ENCODE measurements around the gene RPS6KA5.

DNA sequence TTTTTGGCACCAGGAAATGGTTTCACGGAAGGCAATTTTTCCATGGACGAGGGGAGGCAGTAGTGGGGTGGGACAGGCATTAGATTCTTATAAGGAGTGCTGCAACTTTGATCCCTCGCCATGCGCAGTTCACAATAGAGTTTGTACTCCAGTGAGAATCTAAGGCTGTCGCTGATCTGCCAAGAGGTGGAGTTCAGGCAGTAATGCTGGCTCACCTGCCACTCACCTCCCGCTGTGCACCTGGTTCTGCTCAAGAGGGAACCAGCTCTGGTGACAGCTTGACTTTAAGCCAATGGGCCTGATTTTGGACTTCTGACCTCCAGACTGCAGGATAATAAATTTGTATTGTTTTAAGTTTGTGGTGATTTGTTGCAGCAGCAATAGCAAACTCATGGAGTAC, 163.4 kb downstream of the RPS6KA5 start:
- TF ChIP-seq, protein P1, sequence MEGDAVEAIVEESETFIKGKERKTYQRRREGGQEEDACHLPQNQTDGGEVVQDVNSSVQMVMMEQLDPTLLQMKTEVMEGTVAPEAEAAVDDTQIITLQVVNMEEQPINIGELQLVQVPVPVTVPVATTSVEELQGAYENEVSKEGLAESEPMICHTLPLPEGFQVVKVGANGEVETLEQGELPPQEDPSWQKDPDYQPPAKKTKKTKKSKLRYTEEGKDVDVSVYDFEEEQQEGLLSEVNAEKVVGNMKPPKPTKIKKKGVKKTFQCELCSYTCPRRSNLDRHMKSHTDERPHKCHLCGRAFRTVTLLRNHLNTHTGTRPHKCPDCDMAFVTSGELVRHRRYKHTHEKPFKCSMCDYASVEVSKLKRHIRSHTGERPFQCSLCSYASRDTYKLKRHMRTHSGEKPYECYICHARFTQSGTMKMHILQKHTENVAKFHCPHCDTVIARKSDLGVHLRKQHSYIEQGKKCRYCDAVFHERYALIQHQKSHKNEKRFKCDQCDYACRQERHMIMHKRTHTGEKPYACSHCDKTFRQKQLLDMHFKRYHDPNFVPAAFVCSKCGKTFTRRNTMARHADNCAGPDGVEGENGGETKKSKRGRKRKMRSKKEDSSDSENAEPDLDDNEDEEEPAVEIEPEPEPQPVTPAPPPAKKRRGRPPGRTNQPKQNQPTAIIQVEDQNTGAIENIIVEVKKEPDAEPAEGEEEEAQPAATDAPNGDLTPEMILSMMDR (IDR thresholded peaks at IDR 0.05), result no peak
- no peak for TF ChIP-seq POLR2A (IDR thresholded peaks at IDR 0.05)
